Measurements from ENCODE around the gene CDK6.

- TF ChIP-seq, protein P1, sequence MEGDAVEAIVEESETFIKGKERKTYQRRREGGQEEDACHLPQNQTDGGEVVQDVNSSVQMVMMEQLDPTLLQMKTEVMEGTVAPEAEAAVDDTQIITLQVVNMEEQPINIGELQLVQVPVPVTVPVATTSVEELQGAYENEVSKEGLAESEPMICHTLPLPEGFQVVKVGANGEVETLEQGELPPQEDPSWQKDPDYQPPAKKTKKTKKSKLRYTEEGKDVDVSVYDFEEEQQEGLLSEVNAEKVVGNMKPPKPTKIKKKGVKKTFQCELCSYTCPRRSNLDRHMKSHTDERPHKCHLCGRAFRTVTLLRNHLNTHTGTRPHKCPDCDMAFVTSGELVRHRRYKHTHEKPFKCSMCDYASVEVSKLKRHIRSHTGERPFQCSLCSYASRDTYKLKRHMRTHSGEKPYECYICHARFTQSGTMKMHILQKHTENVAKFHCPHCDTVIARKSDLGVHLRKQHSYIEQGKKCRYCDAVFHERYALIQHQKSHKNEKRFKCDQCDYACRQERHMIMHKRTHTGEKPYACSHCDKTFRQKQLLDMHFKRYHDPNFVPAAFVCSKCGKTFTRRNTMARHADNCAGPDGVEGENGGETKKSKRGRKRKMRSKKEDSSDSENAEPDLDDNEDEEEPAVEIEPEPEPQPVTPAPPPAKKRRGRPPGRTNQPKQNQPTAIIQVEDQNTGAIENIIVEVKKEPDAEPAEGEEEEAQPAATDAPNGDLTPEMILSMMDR (conservative IDR thresholded peaks at IDR 0.05; ENCODE audit: low read depth, low read length): no peak
- no peak for TF ChIP-seq EZH2 (IDR thresholded peaks at IDR 0.05; ENCODE audit: borderline replicate concordance, low read depth, low read length, poor library complexity, severe bottlenecking)
Observed at GRCh38 chr7:92696584-92696983, 139.8 kb downstream of the CDK6 start.

All from A673 (cell line).